Measurements from ENCODE around the gene KAZALD1.

The KAZALD1 gene

DNA sequence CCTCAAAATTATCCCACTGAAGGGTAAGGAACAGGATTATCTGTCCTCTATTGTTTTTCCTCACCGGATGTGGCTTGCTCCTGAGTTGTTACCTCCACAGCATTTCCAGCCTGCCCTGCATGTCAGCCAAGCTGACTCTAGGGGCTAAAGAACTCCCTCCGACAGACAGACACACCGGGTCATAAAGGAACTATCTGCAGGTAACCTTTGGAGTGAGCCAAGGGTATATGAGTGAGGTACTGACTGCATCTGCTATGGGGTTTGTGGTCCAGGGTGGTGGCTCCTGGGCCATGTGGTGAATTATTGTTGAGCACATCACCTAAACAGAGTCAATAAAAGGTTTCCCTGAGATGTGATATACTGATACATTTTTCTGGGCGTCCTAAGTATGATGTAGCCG, 6.9 kb upstream of the KAZALD1 start:
- DNase-seq, result no peak
- no peak overlapping the region for H3K4me3 ChIP-seq (ENCODE audit: low read depth, low read length)
- in situ Hi-C loops (cut with HindIII; ENCODE audit: low pct_ligation_motif_present, low sequenced_read_pairs), result no loop called here
- no peaks in the 10 kb centered on the region for H3K36me3 ChIP-seq (replicated peaks)
- TF ChIP-seq, protein P1, sequence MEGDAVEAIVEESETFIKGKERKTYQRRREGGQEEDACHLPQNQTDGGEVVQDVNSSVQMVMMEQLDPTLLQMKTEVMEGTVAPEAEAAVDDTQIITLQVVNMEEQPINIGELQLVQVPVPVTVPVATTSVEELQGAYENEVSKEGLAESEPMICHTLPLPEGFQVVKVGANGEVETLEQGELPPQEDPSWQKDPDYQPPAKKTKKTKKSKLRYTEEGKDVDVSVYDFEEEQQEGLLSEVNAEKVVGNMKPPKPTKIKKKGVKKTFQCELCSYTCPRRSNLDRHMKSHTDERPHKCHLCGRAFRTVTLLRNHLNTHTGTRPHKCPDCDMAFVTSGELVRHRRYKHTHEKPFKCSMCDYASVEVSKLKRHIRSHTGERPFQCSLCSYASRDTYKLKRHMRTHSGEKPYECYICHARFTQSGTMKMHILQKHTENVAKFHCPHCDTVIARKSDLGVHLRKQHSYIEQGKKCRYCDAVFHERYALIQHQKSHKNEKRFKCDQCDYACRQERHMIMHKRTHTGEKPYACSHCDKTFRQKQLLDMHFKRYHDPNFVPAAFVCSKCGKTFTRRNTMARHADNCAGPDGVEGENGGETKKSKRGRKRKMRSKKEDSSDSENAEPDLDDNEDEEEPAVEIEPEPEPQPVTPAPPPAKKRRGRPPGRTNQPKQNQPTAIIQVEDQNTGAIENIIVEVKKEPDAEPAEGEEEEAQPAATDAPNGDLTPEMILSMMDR (IDR thresholded peaks at IDR 0.05; ENCODE audit: low read depth, low read length, missing control alignments), result no peak
- peaks cover 3% of the 10 kb centered on the region for H3K27me3 ChIP-seq (replicated peaks)
- H3K27ac ChIP-seq, result no peak overlapping the region

DNA sequence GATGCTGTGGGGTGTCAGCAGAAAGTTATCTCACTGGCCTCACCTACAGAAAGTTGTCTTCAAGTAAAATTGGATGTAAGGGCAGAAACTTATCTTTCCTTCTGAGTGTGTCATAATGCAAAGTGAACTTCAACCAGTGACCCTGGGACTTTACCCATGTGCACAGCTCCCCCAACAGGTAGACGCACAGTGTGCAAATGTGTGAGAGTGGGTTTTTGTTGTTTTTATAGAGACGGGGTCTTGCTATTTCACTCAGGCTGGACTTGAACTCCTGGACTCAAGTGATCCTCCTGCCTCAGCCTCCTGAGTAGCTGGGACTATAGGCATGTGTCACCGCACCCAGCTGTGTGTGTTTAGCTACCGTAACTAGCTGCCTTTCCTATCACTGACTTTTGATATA, 6.4 kb upstream of the KAZALD1 start:
- Histone ChIP-seq H3K27ac (no peak overlapping the region), H3K27me3 (replicated peaks) (no peaks in the 10 kb centered on the region), H3K36me3 (replicated peaks) (no peaks in the 10 kb centered on the region), H3K4me3 (ENCODE audit: low read depth, low read length) (no peak overlapping the region)
- in situ Hi-C loops (cut with HindIII; ENCODE audit: low pct_ligation_motif_present, low sequenced_read_pairs), result no loop called here
- TF ChIP-seq, protein P1 (IDR thresholded peaks at IDR 0.05; ENCODE audit: low read depth, low read length, missing control alignments), result peak; percentile 28
- no peak for DNase-seq

DNA sequence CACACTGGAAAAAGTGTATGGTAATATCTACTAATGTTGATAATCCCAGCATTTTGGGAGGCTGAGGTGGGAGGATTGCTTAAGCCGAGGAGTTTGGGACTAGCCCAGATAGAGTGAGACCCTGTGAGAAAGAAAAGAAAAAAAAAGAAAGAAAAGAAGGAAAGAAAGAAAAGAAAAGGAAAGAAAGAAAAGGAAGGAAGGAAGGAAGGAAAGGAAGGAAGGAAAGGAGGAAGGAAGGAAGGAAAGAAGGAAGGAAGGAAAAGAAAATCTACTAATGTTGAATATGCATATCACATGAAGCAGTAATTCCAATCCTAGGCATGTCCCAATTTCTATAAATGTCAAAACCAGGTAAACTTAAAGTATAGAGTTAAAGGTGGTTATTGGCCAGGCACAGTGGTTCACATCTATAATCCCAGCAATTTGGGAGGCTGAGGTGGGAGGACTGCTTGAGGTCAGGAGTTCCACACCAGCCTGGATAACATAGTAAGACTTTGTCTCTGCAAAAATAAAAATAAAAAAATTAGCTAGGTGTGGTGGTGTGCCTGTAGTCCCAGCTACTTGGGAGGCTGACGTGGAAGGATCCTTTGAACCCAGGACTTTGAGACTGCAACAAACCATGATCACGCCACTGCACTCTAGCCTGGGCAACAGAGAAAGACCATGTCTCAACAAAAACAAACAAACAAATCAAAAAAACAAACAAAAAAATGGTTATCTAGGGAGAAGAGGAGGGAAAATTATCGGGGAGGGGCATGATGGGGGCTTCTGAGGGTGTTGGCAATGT, 5.2 kb upstream of the KAZALD1 start:
- TF ChIP-seq, protein P1 (IDR thresholded peaks at IDR 0.05; ENCODE audit: low read depth, low read length, missing control alignments), result no peak
- Histone ChIP-seq H3K36me3 (replicated peaks) (no peaks in the 10 kb centered on the region), H3K4me3 (ENCODE audit: low read depth, low read length) (no peak overlapping the region), H3K27me3 (replicated peaks) (no peaks in the 10 kb centered on the region), H3K27ac (no peak overlapping the region)
- no peak for DNase-seq
- in situ Hi-C loops (cut with HindIII; ENCODE audit: low pct_ligation_motif_present, low sequenced_read_pairs), result no loop called here

DNA sequence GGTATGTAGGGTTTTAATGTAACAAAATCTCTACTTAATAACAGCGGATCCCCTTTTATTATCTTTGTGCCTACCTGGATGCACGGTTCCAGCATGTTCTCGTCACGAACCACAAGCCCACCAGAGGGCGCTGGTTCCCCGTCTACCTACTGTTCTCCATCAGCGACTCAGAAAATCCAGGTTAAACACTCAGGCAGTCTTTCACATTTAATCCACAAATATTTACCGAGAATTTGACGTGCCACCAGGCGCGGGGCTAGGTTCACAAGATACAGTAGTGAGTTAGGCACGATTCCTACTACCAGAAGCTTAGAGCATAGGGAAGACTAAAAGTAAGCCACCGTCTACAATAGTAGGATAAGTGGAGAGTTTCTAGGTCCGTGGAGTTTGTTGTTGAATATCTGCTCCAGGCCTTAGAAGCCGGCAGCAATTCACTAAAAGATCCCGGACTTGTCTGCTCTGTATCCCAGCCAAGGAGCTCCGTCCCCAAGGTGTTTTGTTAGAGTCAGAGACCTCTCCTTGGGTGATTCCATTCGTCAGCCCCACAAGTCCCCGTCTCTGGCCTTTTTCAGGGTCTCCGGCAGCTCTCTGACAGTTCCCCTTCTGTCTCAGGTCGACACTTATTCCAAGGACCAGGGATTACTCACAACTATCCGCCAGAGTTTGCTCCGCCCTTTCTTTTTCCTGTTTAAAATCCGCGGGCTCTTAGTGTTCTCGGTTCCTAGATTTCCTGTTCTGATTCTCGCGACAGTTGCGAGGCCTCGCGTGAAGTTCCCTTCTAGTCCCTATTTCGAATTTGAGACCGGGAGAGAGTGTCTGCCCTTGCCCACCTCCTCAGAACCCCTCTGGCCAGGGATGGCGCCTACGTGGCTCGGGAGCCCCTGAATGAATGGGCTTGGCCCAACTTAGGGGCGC, 1.5 kb upstream of the KAZALD1 start:
- TF ChIP-seq, protein P1 (IDR thresholded peaks at IDR 0.05; ENCODE audit: low read depth, low read length, missing control alignments), result peak; percentile 95
- Histone ChIP-seq H3K27me3 (replicated peaks) (no peaks in the 10 kb centered on the region), H3K4me3 (ENCODE audit: low read depth, low read length) (peak overlapping the region; percentile 97), H3K27ac (peak overlapping the region; percentile 98), H3K36me3 (replicated peaks) (no peaks in the 10 kb centered on the region)
- peak; percentile 95 for DNase-seq
- in situ Hi-C loops (cut with HindIII; ENCODE audit: low pct_ligation_motif_present, low sequenced_read_pairs), result no loop called here

DNA sequence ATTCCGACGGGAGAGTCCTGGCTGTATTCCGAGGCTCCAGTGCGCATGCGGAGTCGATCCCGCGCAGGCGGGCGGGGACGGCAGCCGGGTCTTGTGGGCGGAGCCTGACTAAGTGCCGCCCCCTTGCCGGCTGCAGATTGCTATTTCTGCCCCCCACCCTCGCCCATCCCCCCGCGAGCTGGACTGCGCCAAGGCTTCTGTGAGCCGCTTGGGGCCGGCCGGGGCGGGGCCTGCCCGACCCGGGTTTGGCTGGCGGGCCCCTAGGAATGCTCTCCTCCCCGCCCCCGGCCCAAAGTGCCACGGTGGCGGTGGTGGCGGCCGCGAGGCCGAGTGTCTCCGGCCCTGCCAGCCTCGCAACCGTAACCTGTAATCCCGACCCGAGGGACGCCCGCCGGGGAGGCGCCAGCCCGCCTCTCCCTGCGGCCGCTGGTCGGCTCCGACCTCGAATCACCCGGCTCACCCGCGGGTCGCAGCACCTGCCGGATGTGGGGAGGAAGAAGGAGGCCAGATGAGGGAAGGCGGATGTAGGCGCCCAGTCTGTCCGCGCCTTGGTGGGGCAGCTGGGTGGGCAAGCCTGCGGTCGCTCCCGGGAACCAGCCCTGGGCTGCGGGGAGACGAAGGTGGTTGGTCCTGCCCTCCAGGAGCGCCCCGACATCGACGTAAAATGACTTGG, 702 bp upstream of the KAZALD1 start:
- peak; percentile 84 for DNase-seq

More for the DNA sequence above, 702 bp upstream of the KAZALD1 start:
- H3K27ac ChIP-seq, result peak overlapping the region; percentile 98
- H3K36me3 ChIP-seq (replicated peaks), result no peaks in the 10 kb centered on the region
- TF ChIP-seq, protein P1 (IDR thresholded peaks at IDR 0.05; ENCODE audit: low read depth, low read length, missing control alignments), result no peak
- in situ Hi-C loops (cut with HindIII; ENCODE audit: low pct_ligation_motif_present, low sequenced_read_pairs), result no loop called here
- peak overlapping the region; percentile 97 for H3K4me3 ChIP-seq (ENCODE audit: low read depth, low read length)
- no peaks in the 10 kb centered on the region for H3K27me3 ChIP-seq (replicated peaks)

Data from brain microvascular endothelial cell (primary cell).